T-helper 2 cell (primary cell): ENCODE data around the gene ISM1.

Source experiments
- DNase-seq, 5 experiments: peaks; one replicate each; pipeline versions ENCODE4 v3.0.0 to v3.0.0-alpha.2; 2012 to 2022

Gene ISM1

DNA sequence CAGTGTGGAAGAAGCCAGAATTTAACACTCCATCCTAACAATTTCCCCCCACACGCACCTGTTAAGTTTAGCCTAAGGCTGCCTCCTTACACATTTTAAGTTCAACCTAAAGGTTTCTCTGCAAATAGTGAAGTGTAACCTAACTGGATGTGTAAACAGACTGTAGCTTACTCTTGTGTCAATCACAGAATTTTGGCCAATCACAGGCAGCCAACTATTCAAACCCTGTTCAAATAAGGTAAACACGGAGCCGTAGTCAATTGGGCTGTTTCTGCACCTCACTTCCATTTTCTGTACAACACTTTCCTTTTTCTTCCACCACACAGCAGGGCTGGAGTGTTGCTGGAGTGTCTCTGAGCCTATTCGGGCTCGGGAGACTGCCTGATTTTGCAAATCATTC lies 92.1 kb downstream of the ISM1 start:
- no peak for DNase-seq

- DNase-seq = no peak
Measured at GRCh38 chr20:13317439-13317838, 96.4 kb downstream of the ISM1 start.

- no peak for DNase-seq
Measured at GRCh38 chr20:13318871-13319521, 97.9 kb downstream of the ISM1 start.

DNA sequence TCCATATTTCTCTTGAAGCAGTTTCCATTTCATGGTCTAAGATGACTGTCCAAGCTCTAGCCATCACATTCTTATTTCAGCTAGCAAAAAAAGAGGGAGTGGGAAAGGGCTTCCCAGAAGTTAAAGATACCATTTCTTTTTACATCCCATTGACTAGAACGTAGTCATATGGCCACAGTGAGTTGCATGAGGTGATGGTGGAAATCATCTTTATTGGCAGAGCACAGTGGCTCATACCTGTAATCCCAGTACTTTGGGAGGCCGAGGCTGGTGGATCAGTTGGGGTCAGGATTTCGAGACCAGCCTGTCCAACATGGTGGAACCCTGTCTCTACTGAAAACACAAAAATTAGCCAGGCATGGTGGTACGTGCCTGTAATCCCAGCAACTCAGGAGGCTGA lies 99.6 kb downstream of the ISM1 start:
- DNase-seq = no peak

GRCh38 chr20:13321416-13321815 lies 100.3 kb downstream of the ISM1 start:
- DNase-seq = no peak

- DNase-seq = no peak
Measured at GRCh38 chr20:13322198-13322597, 101.1 kb downstream of the ISM1 start.

DNA sequence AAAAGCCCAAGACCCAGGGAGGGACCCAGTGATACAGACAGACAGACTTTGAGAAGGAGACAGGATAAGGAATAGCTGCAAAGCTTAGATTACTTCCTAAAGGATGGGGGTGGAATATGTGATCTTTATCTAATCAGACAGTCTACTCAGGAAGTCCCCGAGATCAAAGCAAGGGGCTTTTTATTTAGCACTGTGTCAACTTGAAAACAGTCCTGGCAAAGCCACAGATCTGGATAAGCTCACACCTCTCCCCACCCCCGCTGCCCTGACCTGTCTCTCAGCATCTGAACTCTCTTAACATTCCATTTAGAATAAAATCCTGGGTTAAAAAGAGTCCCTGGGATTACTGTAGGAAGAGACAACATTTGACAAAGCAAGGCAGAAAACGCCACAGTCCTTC lies 101.5 kb downstream of the ISM1 start:
- DNase-seq = no peak

DNA sequence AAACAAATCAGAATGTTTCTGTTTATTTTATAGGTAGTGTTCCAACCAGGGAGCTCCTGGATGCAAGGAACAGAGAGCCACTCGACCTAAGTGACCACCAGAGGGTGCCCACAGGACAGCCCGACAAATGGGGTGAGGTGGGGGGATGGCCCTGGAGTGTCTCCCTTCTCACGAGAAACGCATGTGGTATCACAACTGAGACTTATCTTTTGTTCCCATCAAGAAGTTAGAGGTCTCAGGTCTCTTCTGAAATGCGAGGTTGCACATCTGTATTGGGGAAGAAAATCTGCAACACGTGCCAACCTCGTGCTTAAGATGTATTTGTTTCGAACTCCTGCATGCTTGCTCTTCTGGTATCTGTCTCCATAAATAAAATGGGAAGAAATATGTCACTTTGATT lies 104.0 kb downstream of the ISM1 start:
- DNase-seq = no peak

GRCh38 chr20:13325796-13326340 lies 104.8 kb downstream of the ISM1 start:
- no peak for DNase-seq

DNA sequence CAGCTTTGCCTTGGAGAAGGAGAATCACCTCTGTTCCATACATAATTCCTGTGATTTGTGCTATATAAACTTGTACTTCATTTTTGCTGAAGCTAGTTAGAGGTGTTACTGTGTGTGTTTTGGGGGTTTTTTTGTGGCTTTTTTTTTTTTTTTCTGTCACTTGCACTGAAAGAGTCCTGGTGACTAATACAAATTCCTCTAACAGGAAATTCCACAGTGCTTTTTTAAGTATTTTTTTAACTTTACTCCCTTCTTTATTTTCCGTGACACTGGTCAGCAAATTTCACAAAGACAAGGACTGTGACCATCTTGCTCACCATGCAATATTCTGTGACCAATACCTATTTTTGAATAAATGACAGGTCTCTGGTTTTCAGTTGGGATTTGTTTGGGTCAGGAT lies 110.5 kb downstream of the ISM1 start:
- no peak for DNase-seq

GRCh38 chr20:13333036-13333435 lies 112.0 kb downstream of the ISM1 start:
- DNase-seq = no peak

DNA sequence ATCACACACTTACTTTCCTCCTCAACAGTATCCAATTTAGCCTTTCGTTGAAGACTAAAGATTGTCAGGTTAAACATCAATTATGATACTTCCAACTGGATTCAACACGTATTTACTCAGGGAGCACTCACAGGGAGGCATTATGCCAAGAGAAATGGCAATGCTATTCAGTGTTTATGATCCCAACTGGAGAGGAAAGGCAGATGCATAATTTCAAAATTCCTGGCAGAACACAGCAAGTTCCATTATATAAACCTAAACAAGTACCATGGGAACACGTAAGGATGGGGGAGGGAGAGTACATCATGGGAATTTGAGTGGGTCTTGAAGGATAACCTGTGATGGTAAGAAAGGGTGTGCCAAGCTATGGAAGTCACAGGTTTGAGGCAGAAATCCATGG lies 112.7 kb downstream of the ISM1 start:
- DNase-seq = no peak

GRCh38 chr20:13336308-13337089 lies 115.4 kb downstream of the ISM1 start:
- DNase-seq = no peak

- no peak for DNase-seq
Measured at GRCh38 chr20:13337090-13337784, 116.2 kb downstream of the ISM1 start.

DNA sequence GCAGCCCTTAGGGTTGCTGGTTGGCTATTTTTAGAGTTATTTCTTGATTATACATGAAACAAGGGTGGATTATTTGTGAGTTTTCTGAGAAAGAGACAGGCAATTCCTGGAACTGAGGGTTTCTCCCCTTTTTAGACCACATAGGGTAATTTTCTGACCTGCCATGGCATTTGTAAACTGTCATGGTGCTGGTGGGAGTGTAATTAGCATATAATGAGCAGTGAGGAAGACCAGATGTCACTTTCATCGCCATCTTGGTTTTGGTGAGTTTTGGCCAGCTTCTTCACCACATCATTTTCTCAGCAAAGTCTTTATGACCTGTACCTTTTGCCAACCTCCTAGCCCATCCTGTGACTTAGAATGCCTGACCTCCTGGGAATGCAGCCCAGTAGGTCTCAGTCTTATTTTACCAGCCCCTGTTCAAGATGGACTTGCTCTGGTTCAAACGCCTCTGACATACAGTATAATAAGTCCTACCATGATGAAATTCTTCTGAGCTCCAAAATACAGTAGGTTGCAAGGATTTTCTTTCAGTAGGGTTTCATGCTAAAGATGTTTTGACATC lies 117.1 kb downstream of the ISM1 start:
- DNase-seq = no peak

GRCh38 chr20:13338999-13339411 lies 117.9 kb downstream of the ISM1 start:
- no peak for DNase-seq

DNA sequence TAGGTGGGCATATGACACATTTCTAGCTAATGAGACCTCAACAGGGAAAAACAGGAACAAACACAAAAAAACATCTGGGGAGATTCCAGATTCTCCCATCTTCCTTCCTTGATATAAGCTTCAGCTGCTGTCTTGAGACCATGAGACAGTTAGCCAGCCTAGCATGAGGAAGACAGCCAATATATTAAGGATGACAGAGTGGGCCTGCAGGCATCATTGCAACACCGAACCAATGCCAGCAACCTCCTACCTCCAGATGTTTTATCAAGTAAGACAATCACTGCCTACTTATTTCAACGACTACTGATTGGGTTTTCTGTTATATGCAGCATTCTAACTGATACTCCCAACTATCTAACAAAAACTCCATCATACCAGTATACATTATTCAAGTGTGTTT lies 119.0 kb downstream of the ISM1 start:
- DNase-seq = no peak

DNA sequence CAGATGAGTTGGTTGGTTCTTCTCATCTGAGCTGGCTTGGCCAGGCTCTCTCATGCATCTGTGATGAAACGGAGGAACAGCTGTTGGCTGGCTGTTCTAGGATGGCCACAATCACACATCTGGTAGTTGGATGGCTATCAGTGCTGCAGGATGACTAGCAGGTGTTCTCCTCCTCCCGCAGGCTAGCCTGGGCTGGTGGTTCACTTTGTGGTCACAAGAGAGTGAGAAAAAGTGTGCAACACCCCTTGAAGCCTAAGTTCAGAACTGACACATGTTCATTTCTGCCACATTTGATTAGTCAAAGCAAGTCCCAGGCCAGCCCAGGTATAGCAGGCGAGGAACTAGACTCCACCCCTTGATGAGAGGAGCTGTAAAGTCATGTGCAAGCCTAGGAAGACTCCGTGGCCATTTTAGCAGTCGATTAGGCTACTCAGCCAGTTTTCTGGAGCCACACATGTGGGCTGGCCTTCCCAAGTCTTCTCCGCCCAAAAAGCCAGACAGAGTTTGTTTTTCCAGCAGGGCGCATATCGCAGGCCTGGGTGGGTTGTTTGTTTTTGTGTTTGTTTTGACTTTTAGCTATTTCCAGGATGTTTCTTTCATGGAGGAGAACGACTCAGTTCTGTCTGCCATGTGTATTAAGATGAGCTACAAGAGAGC lies 120.8 kb downstream of the ISM1 start:
- peak in 1 of 5 experiments; percentile 10 for DNase-seq

GRCh38 chr20:13342469-13343242 lies 121.6 kb downstream of the ISM1 start:
- DNase-seq = no peak

GRCh38 chr20:13344671-13345070 lies 123.6 kb downstream of the ISM1 start:
- no peak for DNase-seq

DNA sequence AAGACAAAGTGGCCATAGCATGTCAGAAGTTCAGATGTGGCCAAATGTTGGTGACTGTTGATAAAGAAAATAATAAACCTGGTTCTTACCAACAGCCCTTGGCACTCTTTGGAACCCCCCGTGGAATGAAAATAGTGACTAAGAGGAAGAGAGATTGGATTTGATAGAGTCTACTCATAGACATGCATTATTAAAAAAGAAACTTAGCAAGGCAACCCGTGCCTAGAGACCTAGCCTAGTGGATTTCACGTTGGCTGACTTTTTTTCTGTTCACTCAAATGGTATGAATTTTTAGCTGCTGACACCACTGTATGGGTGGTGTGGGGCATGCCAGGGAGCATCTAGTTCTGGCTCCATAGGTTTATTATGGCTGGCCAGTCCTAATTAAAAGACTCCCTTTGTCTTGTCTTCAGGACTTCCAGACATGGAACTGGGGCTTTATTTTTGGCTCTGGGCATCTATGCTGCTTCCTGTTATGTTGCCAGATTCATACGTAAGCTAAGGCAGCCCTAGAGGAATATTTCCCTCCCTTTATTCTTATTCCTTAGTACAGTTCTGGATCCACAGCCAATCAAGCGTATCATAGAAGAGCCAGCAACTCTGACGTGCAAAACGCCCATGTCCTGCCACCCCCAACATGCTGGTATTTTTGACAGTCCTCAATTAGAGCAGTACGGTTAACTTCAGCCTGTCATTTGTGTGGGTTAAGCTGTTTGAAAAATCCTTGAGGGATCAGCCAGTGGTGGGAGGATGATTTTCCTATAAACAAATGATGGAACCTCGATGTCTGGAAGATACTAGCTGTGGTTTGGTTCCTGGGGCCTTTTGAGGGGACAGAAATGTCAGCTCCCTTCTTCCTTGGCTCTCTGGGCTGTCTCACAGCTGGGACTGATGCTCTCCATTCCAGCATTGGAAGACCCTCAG lies 127.5 kb downstream of the ISM1 start:
- DNase-seq = no peak
